GM23338 (cell line): ENCODE measurements around the gene STOX1.

Experiments used
- EZH2phosphoT487 ChIP-seq: fragments of 200-600 bp; sonication (generic); IDR thresholded peaks from one replicate; pipeline ENCODE4 v1.8.1; 2018; ENCODE audit warnings: antibody characterized with exemption; ENCODE audit not compliant: unreplicated experiment
- JUNB ChIP-seq: IDR thresholded peaks from one replicate; pipeline ENCODE4 v1.6.1; 2016; ENCODE audit warnings: antibody characterized with exemption; ENCODE audit not compliant: unreplicated experiment
- POLR2AphosphoS5 ChIP-seq: IDR thresholded peaks from 2 replicates; pipeline ENCODE4 v1.6.1; 2016; ENCODE audit warnings: antibody characterized with exemption, low read depth
- TF ChIP-seq, protein P1 (sequence below), 2 experiments: fragments of 200-600 bp in 1 of 2; sonication (generic) in 1 of 2; conservative IDR thresholded peaks; 2 replicates each; pipeline versions ENCODE4 v1.5.1 to v1.6.1; 2016 to 2017; ENCODE audit warnings: antibody characterized with exemption in 2 of 2, low read depth in 2 of 2, mild to moderate bottlenecking in 2 of 2, moderate library complexity in 1 of 2

DNA sequence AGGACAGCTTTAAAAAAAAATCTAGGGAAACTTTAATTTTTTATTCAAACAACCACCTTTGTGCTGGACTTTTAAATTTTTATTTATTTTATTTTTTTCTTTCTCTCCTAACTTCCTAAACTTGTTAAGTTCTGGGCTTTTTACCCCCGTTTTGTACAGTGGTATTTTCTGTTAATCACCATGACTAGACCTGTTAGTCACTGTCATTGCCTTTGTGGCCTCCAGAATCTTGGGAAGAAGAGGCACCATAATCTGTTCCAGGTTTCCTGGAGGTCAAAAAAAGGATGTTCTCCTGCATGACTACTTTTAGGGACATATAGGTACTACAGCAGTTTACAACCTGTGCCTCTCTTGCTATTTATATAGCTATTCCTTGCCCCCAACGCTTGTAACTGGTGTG, 42.7 kb downstream of the STOX1 start:
- TF ChIP-seq, protein P1, sequence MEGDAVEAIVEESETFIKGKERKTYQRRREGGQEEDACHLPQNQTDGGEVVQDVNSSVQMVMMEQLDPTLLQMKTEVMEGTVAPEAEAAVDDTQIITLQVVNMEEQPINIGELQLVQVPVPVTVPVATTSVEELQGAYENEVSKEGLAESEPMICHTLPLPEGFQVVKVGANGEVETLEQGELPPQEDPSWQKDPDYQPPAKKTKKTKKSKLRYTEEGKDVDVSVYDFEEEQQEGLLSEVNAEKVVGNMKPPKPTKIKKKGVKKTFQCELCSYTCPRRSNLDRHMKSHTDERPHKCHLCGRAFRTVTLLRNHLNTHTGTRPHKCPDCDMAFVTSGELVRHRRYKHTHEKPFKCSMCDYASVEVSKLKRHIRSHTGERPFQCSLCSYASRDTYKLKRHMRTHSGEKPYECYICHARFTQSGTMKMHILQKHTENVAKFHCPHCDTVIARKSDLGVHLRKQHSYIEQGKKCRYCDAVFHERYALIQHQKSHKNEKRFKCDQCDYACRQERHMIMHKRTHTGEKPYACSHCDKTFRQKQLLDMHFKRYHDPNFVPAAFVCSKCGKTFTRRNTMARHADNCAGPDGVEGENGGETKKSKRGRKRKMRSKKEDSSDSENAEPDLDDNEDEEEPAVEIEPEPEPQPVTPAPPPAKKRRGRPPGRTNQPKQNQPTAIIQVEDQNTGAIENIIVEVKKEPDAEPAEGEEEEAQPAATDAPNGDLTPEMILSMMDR (conservative IDR thresholded peaks at IDR 0.05; ENCODE audit: low read depth in 2 of 2): no peak
- no peak for TF ChIP-seq POLR2AphosphoS5
- no peak for TF ChIP-seq EZH2phosphoT487
- TF ChIP-seq JUNB: no peak
